ENCODE results near the gene ACVRL1.

ACVRL1 gene

DNA sequence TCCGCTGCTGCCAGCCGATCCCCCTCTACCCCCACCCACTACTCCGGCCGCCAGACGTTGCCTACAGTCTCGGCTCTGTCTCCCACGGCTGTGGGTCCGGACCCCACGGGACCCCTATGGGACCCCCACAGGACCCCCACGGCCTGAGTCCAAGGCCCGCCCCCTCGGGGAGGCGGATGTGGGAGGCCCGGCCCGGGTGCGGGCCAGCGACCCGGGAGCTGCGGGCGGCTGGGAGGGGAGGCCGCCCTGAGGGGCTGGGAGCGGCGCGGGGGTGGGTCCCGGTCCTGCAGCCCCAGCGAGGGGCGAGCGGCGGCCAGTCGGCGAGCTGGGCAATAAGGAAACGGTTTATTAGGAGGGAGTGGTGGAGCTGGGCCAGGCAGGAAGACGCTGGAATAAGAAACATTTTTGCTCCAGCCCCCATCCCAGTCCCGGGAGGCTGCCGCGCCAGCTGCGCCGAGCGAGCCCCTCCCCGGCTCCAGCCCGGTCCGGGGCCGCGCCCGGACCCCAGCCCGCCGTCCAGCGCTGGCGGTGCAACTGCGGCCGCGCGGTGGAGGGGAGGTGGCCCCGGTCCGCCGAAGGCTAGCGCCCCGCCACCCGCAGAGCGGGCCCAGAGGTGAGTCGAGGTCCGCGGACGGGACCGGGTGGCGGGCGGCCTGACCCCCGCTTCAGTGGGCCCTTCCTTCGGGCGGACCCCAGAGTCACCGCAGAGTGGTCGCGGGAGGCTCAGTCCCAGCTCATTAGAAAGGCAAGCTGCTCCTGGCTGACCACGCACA is at the start of gene ACVRL1:
Gene ACVRL1 (plus strand): TSS at position 422 of the 773 bp plus-strand sequence. CDS start 4,971 bp downstream, outside the sequence.
- Histone ChIP-seq H3K9me3 (no peaks in the 10 kb centered on the region), H3K36me3 (no peaks in the 10 kb centered on the region), H3K27ac (no peak within 1 kb of the TSS), H3K27me3 (peaks cover 73% of the 10 kb centered on the region), H3K4me1 (ENCODE audit: control insufficient read depth in 1 of 2, insufficient read depth in 1 of 2, low read depth in 1 of 2, low read length in 1 of 2) (peaks cover 0 to 4% of the 10 kb centered on the region in 2 experiments), H3K4me3 (ENCODE audit: low read depth in 1 of 2, low read length in 1 of 2) (no peak within 1 kb of the TSS)
- TF ChIP-seq, protein P1, sequence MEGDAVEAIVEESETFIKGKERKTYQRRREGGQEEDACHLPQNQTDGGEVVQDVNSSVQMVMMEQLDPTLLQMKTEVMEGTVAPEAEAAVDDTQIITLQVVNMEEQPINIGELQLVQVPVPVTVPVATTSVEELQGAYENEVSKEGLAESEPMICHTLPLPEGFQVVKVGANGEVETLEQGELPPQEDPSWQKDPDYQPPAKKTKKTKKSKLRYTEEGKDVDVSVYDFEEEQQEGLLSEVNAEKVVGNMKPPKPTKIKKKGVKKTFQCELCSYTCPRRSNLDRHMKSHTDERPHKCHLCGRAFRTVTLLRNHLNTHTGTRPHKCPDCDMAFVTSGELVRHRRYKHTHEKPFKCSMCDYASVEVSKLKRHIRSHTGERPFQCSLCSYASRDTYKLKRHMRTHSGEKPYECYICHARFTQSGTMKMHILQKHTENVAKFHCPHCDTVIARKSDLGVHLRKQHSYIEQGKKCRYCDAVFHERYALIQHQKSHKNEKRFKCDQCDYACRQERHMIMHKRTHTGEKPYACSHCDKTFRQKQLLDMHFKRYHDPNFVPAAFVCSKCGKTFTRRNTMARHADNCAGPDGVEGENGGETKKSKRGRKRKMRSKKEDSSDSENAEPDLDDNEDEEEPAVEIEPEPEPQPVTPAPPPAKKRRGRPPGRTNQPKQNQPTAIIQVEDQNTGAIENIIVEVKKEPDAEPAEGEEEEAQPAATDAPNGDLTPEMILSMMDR (IDR thresholded peaks at IDR 0.05), result no peak

DNA sequence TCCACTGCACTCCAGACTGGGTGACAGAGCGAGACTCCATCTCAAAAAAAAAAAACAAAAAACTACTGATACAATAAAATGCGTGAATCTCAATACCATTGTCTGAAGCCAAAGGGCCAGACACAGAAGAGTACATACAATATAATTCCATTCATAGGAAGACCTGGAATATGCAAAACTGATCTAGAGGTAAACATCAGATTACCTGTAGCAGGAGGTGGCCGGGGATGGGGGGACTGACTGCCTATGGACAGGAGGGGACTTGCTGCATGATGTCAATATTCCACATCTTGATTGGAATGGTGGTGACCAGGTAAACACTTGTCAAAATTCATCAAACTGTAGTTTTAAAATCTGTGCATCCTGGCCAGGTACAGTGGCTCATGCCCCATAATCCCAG is 46.3 kb upstream of the ACVRL1 start:
- no peaks in the 10 kb centered on the region for H3K9me3 ChIP-seq
- peaks cover 0 to 9% of the 10 kb centered on the region in 2 experiments for H3K4me1 ChIP-seq (ENCODE audit: control insufficient read depth in 1 of 2, insufficient read depth in 1 of 2, low read depth in 1 of 2, low read length in 1 of 2)
- no peaks in the 10 kb centered on the region for H3K36me3 ChIP-seq
- H3K4me3 ChIP-seq (ENCODE audit: low read depth in 1 of 2, low read length in 1 of 2), result no peak overlapping the region
- H3K27me3 ChIP-seq, result peaks cover 80% of the 10 kb centered on the region
- no peak overlapping the region for H3K27ac ChIP-seq
- TF ChIP-seq, protein P1 (IDR thresholded peaks at IDR 0.05), result no peak

DNA sequence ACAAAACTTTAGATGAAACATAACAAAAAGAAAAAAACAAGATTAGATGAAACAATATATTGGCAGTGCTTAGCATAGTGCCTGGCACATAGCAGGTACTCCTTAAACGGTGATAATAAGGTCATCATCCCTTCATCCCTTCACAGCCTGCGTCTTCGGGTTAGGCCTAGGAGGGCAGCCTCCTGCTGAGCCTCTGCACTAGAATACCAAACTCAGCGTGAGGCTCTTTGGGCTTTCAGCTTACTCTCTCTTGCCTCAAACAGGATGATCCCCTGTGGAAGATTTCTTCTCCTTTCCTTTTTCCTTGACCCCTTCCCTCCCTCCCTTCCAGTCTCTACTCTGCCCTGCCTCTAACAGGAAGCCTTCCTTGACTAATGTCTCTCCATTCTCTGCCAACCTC is 44.4 kb upstream of the ACVRL1 start:
- H3K27me3 ChIP-seq, result peaks cover 87% of the 10 kb centered on the region
- H3K9me3 ChIP-seq, result no peaks in the 10 kb centered on the region
- TF ChIP-seq, protein P1 (IDR thresholded peaks at IDR 0.05), result no peak
- no peak overlapping the region for H3K27ac ChIP-seq
- no peak overlapping the region for H3K4me3 ChIP-seq (ENCODE audit: low read depth in 1 of 2, low read length in 1 of 2)
- no peaks in the 10 kb centered on the region for H3K36me3 ChIP-seq
- H3K4me1 ChIP-seq (ENCODE audit: control insufficient read depth in 1 of 2, insufficient read depth in 1 of 2, low read depth in 1 of 2, low read length in 1 of 2), result peaks cover 0 to 9% of the 10 kb centered on the region in 2 experiments

DNA sequence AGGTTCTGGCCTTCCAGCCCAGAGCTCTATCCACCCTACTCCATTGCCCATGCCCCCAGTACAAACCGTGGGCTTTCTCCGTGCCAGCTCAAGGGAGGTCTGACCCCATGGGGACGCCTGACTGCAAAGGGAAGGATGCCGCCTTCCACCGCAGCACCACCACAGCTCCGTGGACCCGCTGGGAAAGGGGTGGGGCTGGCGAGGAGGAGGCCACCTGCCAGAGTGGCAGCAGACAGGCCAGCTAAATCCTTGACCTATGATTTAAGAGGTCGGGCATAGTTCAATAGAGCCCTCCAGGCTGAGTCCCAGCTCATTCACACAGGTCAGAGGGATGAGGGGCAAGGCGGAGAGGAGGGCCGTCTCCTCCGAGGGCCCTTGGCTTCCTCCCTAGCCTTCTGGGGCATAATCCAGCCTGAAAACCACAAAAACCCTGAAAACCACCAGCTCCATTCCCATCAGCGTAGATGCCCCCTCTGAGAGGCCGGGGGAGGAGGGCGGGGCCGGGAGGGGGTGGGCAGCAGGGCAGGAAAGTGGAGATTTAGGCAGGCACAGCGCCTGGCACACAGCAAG is 43.9 kb upstream of the ACVRL1 start:
- TF ChIP-seq, protein P1 (IDR thresholded peaks at IDR 0.05), result no peak
- no peak overlapping the region for H3K4me3 ChIP-seq (ENCODE audit: low read depth in 1 of 2, low read length in 1 of 2)

DNA sequence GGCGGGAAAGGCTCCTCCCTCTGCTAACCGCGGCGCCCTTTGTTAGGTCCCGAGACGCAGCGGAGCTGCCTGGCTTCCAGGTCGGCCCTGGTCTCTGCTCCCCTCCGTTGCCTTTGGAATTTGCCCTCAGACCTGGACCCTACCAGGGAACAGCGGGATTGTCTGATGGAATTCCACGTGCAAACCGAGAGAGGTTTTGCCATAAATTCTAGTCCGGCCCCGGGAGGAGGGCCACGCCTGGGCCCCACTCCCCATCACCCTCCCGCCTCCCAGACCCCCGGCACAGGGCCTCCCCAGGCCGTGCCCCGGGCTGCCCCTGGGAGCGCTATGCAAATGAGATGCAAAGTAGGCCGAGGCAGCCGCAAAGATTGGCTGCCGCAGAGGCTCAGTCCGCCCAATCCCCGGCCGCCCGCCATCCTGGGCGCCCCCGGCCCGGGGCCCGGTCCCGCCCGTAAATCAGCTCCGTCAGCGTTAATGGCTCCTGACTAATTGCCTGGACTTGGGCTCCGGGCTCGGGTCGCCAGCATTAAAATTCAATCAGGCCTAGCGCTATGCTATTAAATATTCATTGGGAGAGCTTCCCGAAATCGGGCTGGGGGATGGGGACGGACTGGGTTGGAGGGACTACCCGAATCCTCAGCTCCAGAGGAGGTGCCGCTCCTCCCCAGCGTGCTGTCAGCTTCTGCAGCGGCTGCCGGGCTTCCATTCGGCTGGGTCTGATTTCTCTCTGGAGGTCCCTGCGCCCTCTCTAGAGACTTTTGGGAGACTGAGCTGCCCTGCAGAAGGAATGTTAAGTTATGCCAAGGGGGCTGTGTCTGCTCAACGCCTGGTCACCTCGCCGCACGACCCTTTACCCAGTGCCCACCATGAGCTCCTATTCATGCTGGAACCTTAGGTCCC is 43.1 kb upstream of the ACVRL1 start:
- Histone ChIP-seq H3K27me3 (peaks cover 96% of the 10 kb centered on the region), H3K36me3 (no peaks in the 10 kb centered on the region), H3K4me3 (ENCODE audit: low read depth in 1 of 2, low read length in 1 of 2) (no peak overlapping the region), H3K27ac (no peak overlapping the region), H3K9me3 (no peaks in the 10 kb centered on the region), H3K4me1 (ENCODE audit: control insufficient read depth in 1 of 2, insufficient read depth in 1 of 2, low read depth in 1 of 2, low read length in 1 of 2) (peaks cover 0 to 9% of the 10 kb centered on the region in 2 experiments)
- TF ChIP-seq, protein P1 (IDR thresholded peaks at IDR 0.05), result no peak

More for the DNA sequence above, 43.9 kb upstream of the ACVRL1 start:
- Histone ChIP-seq H3K27me3 (peaks cover 92% of the 10 kb centered on the region), H3K4me1 (ENCODE audit: control insufficient read depth in 1 of 2, insufficient read depth in 1 of 2, low read depth in 1 of 2, low read length in 1 of 2) (peaks cover 0 to 9% of the 10 kb centered on the region in 2 experiments), H3K36me3 (no peaks in the 10 kb centered on the region), H3K27ac (no peak overlapping the region), H3K9me3 (no peaks in the 10 kb centered on the region)
